GM19240 (cell line): Measurements from ENCODE around the gene SIAE.

Experiments
- DNase-seq: peaks from one replicate; pipeline ENCODE4 v3.0.0; 2011; ENCODE audit warnings: low spot score; ENCODE audit not compliant: insufficient read length

The SIAE gene, protein sequence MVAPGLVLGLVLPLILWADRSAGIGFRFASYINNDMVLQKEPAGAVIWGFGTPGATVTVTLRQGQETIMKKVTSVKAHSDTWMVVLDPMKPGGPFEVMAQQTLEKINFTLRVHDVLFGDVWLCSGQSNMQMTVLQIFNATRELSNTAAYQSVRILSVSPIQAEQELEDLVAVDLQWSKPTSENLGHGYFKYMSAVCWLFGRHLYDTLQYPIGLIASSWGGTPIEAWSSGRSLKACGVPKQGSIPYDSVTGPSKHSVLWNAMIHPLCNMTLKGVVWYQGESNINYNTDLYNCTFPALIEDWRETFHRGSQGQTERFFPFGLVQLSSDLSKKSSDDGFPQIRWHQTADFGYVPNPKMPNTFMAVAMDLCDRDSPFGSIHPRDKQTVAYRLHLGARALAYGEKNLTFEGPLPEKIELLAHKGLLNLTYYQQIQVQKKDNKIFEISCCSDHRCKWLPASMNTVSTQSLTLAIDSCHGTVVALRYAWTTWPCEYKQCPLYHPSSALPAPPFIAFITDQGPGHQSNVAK

DNA sequence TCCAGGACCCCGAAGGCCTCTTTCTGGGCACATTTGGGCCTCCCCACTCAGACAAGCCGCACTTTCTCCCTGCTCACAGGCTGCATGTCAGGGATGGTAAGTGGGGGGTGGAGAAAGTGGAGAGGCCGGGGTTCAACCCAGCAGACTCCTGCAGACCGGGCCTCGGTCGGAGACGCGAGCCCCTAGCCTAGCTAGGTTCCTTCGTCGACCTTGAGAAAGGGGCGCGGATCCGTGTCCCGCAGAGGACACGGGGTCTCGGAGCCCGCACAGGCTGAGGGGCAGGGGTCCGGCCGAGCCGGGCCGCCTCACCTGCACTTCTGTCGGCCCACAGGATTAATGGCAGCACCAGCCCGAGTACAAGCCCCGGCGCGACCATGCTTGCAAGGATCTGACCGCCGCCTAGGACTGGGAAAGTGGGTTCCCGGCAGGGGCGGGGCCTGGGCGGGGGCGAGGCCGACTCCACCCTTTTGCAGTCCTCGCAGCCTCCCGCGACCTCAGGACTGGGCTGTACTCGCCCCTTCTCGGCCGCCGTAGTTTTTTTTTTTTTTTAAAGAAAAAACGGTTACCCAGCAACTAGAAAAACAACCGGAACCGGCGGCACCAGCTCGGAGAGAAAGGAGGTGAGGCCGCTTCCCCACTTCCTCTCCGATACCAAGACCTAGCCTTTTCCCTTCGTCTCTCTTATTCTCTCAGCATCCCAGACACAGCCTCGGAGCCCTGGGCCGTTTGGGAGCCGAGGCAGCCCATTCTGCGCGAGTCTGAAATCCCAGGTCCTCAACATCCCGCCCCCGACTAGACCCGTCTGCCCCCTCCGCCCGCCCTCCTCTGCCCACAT lies at the start of gene SIAE, which contains the start of gene SPA17:
Gene SIAE (minus strand): TSS at position 407 of the 835 bp plus-strand sequence. CDS start 31 bp downstream, at position 376.
Gene SPA17 (plus strand): TSS at position 572 of the 835 bp plus-strand sequence. CDS start 1,361 bp downstream, outside the sequence.
- DNase-seq: peak; percentile 67

DNA sequence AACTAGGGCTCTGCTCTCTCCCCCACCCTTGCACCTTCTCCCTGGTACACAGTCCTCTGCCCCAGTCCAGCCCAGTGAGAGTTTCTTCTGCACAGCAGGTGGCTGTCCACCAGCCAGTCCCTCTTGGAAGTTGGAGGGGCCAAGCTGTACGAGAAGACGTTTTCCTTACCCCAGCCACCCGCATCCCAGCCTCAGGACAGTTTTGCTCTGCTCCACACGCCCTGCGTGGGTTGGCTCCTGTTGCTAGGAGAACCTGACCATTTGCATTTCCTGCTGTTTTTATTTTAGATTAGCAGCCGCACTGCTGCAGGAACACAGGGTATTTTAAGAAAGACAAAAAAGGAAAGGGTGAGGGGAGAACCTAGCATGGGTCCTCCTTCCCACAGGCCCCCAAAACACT lies 48.6 kb upstream of the SIAE start:
- no peak for DNase-seq

- no peak for DNase-seq
Observed at GRCh38 chr11:124719534-124719933, 46.0 kb upstream of the SIAE start.

- DNase-seq: no peak
Observed at GRCh38 chr11:124718801-124719200, 45.3 kb upstream of the SIAE start.

DNA sequence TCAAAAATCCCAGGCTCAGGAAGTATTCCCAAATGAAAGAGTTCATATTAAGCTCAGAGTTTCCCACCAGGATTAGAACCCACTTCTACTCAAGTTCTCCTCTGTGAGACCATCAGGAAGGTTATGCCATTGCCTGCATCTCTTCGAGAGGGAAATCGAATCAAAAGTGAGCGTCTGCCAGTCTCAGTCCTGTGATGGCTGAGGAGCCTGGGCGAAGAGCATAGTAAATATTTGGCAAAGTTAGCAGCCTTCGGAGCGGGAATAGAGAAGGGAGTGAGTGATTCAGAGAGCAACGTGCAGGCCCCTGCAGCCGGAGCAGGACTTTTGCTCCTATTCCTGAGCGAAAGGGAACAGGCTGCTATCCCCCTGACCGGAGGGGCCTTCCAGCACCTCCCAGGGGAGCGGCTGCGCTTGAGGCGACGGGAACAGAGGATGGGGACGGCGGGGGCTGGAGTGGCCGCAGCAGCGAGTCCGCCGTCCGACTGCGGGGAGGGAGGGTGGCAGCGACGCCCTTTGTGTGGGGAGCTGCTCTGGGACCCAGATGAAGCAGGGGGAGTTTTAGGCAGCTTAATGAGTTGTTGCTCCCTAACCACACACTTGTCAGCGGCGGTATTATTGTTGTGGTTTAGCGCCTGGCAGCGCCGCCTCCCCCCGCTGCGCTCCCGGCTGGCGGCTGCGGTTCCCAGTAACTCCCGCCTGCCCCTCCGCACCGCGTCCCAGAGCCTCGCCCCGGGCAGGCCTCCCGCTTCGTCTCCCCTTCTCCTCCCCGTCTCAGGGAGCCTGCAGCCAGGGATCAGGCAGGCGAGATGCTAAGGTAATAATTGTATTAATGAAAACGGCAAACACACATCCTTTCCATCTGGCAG lies 44.5 kb upstream of the SIAE start:
- DNase-seq: no peak

GRCh38 chr11:124717421-124717785 lies 43.9 kb upstream of the SIAE start:
- DNase-seq: no peak

DNA sequence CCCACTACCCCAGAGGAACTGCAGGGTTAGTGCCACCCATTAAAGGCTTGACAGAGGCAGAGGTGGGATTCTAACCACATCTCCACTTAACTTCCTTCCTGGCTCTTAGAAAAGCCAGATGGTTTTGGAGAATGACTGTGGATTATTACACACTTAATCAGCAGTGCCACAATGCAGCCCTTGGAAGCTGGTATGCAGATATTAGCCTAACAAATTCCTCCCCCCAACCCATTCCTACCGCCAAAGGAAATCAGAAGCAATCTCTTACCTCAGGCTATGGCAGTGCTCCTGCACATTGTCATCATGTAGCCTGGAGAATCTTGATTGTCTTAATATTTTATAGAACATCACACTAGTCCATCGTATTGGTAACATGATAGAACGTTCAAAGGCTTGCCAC lies 43.1 kb upstream of the SIAE start:
- DNase-seq: no peak

DNA sequence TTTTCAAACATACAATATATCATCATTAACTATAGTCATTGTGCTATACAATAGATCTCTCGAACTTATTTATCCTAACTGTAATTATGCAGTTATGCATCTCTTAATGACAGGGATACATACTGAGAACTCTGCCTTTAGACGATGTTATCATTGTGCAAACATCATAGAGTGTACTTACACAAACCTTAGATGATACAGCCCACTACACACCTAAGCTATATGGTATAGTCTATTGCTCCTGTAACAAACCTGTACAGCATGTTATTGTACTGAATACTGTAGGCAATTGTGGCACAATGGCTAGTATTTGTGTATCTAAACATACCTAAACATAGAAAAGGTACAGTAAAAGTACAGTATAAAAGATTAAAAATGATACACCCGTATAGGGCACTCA lies 38.9 kb upstream of the SIAE start:
- DNase-seq: no peak

DNA sequence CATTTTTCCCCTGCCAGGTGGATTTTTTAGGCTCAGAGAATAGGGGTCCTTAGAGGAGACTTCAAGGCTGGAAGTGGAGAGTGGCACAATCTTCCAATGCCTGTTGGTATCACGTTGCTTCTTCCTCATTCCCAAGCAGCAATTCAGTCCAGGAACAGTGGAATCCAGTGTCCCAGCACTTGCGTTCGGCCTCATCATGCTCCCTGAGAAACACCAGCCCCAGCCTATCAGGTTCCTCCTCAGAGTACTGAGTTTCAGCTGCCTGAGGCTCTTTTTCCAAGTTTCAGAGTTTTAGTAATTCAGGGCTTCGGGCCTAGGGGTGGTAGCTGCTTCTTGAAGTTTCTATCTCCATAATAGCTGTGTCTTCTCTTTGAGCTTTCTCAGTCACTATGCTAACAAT lies 34.3 kb upstream of the SIAE start:
- no peak for DNase-seq

DNA sequence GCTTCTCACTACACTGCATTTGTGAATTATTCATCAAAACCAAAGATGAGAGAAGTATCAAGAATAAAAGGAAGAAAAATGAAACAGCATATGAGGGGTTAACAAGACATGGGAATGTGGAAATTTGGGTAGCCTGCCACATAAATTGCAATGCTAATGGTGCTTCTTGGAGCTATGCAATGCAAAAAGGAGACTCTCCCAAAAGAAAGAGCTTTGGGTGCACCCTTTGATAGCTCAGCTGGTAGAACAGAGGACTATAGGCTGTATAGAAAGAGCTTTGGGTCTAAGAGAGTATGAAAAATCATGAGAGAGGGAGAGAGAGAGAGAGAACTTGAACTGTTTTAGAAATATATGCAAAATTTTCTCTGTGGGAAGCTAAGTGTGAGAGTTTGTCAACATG lies 26.5 kb upstream of the SIAE start:
- no peak for DNase-seq

- DNase-seq: no peak
Observed at GRCh38 chr11:124699547-124699946, 26.0 kb upstream of the SIAE start.

- DNase-seq: no peak
Observed at GRCh38 chr11:124693142-124693541, 19.6 kb upstream of the SIAE start.

DNA sequence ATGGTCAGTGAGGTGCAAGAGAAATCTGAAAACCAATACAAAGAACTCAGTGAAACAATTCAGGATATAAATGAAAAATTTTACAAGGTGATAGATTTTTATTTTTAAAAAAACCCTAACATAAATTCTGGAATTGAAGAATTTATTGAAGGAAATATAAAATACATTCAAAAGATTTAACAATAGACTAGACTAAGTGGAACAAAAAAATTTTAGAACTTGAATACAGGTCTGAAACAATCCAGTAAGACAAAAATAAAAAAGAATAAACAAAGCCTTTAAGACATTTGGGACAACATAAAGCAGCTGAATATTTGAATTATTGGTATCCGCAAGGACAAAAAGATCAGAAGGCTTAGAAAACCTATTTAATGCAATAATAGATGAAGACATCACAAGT lies 8.9 kb upstream of the SIAE start:
- DNase-seq: no peak

- no peak for DNase-seq
Observed at GRCh38 chr11:124681421-124681820, 7.9 kb upstream of the SIAE start.

DNA sequence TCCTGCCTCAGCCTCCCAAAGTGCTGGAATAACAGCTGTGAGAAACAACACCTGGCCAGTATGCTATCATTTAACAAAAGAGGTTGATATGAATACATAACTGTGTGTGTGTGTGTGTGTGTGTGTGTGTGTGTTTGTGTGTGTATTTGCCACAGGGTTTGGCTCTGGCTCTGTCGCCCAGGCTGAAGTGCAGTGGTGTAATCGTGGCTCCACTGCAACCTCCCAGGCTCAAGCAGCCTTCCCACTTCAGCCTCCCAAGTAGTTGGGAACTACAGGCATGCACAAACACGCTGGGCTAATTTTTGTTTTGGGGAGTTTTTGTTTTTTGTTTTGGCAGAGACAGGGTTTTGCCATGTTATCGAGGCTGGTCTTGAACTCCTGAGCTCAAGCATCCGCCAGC lies 4.9 kb upstream of the SIAE start:
- no peak for DNase-seq

GRCh38 chr11:124676386-124676785 lies 2.8 kb upstream of the SIAE start:
- DNase-seq: no peak

- DNase-seq: no peak
Observed at GRCh38 chr11:124674571-124674970, 1.0 kb upstream of the SIAE start.

GRCh38 chr11:124674168-124674517 lies 604 bp upstream of the SIAE start:
- no peak for DNase-seq

GRCh38 chr11:124672536-124673215 lies 863 bp downstream of the SIAE start:
- no peak for DNase-seq

- no peak for DNase-seq
Observed at GRCh38 chr11:124670732-124671131, 2.8 kb downstream of the SIAE start.

GRCh38 chr11:124669193-124669592 lies 4.3 kb downstream of the SIAE start:
- DNase-seq: peak; percentile 39
